Testis (tissue), 3 donors: Measurements from ENCODE around the gene DLG1. TPM values are rescaled to one million over a fixed set of nuclear protein-coding genes. Genes with fewer than 3 reads are reported as not detected.

Experiments used
- DNase-seq: peaks from one replicate; pipeline ENCODE4 v3.0.0-alpha.2; 2019
- H3K27ac ChIP-seq, 2 donors: fragments of 200-600 bp; sonication (generic); one replicate each; pipeline ENCODE4 v1.5.1; 2019
- H3K27me3 ChIP-seq: fragments of 200-600 bp; sonication (generic); one replicate; pipeline ENCODE4 v1.5.1; 2019
- H3K36me3 ChIP-seq: fragments of 200-600 bp; sonication (generic); one replicate; pipeline ENCODE4 v1.5.1; 2017; ENCODE audit warnings: low read depth; ENCODE audit errors: missing control alignments
- H3K4me1 ChIP-seq: fragments of 200-600 bp; sonication (generic); one replicate; pipeline ENCODE4 v1.5.1; 2019
- H3K4me3 ChIP-seq, 2 donors: fragments of 200-600 bp; sonication (generic); one replicate each; pipeline ENCODE4 v1.5.1; 2017 to 2019
- H3K9me3 ChIP-seq: fragments of 200-600 bp; sonication (generic); one replicate; pipeline ENCODE4 v1.5.1; 2017
- POLR2A ChIP-seq: fragments of 450-650 bp; IDR thresholded peaks from one replicate; pipeline ENCODE4 v1.6.1; 2017; ENCODE audit warnings: antibody characterized with exemption, mild to moderate bottlenecking, moderate library complexity
- WGBS, 2 donors: methylation state at CpG; one replicate each; pipeline ENCODE4 v1.1.5; 2018; 5-methylcytosine and 5-hydroxymethylcytosine counted together
- intact Hi-C: fragments of 100-400 bp; cut with DNase I; formaldehyde crosslinking; loops from one replicate; pipeline ENCODE4 v1.15.1; 2023; ENCODE audit warnings: low total_unique reads
- polyA plus RNA-seq: library from polyadenylated mRNA; stranded (reverse); fragments of 350-450 nt; fragmentation: Illumina TruSeq; extraction: RNeasy Lipid Tissue Mini Kit (QIAGEN cat#74804); gene quantifications from one replicate; pipeline ENCODE4 v1.2.3, GENCODE V29; 2014; ENCODE audit warnings: low read depth, low replicate concordance; ENCODE audit not compliant: insufficient read depth
- total RNA-seq, 2 donors: library from RNA; depleted of rRNA; stranded (reverse); fragments of >200 nt; gene quantifications; one replicate each; pipeline ENCODE4 v1.2.3, GENCODE V29; 2016
- TF ChIP-seq, protein P1 (sequence below), 3 experiments: fragments of 450-650 bp in 2 of 3; fragments of 200-600 bp in 1 of 3; sonication (generic) in 1 of 3; IDR thresholded peaks; one replicate each; pipeline ENCODE4 v1.5.1; 2016 to 2019; ENCODE audit warnings: antibody characterized with exemption in 3 of 3, mild to moderate bottlenecking in 2 of 3, moderate library complexity in 1 of 3

Gene DLG1
- total and polyA plus RNA-seq, 3 donors from 2014 or later = 37.4 to 99.4 (median 99.3) TPM

DNA sequence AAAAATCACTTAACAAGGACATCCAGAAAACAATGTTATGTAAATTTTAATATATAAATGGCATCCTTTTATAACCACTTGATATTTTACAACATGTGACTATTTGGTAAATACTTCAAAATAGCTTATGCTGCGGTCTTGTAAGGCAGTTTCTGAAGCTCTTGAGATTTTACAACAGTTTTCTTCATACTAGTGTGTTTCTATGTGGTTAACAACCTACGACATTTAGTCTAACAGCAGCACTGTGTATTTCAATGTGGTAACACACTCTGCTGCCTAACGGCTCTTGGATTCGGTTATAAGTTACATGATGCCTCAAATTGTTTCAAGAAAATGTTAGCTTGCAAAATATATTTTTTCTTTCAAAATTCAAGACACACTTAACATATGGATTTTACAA, 255.9 kb downstream of the DLG1 start:
- Histone ChIP-seq H3K4me3 (no peak overlapping the region), H3K27ac (no peak overlapping the region), H3K27me3 (no peaks in the 10 kb centered on the region), H3K4me1 (no peaks in the 10 kb centered on the region), H3K9me3 (no peaks in the 10 kb centered on the region), H3K36me3 (no peaks in the 10 kb centered on the region)
- intact Hi-C loops = no loop called here
- WGBS, 2 donors = 87 to 97% methylated on average over 4 of the region's 4 CpGs
- TF ChIP-seq, protein P1, sequence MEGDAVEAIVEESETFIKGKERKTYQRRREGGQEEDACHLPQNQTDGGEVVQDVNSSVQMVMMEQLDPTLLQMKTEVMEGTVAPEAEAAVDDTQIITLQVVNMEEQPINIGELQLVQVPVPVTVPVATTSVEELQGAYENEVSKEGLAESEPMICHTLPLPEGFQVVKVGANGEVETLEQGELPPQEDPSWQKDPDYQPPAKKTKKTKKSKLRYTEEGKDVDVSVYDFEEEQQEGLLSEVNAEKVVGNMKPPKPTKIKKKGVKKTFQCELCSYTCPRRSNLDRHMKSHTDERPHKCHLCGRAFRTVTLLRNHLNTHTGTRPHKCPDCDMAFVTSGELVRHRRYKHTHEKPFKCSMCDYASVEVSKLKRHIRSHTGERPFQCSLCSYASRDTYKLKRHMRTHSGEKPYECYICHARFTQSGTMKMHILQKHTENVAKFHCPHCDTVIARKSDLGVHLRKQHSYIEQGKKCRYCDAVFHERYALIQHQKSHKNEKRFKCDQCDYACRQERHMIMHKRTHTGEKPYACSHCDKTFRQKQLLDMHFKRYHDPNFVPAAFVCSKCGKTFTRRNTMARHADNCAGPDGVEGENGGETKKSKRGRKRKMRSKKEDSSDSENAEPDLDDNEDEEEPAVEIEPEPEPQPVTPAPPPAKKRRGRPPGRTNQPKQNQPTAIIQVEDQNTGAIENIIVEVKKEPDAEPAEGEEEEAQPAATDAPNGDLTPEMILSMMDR (IDR thresholded peaks at IDR 0.05) = no peak
- DNase-seq = no peak

DNA sequence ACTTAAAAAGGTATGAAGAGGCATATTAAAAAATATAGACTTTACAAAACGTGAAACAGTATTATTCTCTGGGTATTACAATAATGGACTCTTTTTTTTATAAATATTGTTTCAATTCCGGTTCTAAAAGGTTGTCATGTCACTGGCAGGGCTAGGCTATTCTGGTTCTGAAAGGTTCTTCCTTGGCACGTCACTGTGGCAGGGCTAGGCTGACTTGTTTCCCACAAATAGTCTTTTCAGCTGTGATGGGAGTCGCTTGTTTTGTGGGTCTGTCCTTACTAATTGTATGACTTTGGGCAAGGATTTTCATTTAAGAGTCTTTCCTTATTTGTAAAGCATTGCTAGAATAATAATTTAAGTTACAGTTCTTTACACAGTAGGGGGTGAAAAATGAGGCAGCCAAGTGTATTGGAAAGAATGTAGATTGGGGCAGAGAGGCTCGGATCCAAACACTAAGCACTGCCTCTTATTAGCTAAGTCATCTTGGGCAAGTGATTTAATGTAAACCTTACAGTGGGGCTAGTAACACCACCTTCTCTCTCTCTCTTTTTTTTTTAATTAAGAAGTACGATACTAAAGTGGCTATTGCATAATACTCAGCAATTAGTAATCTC, 256.4 kb downstream of the DLG1 start:
- H3K27ac ChIP-seq = no peak overlapping the region
- no peaks in the 10 kb centered on the region for H3K36me3 ChIP-seq
- no peak overlapping the region for H3K4me3 ChIP-seq
- no peak for TF ChIP-seq POLR2A
- TF ChIP-seq, protein P1 (IDR thresholded peaks at IDR 0.05) = no peak
- no peaks in the 10 kb centered on the region for H3K27me3 ChIP-seq
- no peaks in the 10 kb centered on the region for H3K4me1 ChIP-seq
- 88 to 90% methylated on average over 6 of the region's 6 CpGs for WGBS, 2 donors
- no peak for DNase-seq
- no peaks in the 10 kb centered on the region for H3K9me3 ChIP-seq
- intact Hi-C loops = no loop called here

DNA sequence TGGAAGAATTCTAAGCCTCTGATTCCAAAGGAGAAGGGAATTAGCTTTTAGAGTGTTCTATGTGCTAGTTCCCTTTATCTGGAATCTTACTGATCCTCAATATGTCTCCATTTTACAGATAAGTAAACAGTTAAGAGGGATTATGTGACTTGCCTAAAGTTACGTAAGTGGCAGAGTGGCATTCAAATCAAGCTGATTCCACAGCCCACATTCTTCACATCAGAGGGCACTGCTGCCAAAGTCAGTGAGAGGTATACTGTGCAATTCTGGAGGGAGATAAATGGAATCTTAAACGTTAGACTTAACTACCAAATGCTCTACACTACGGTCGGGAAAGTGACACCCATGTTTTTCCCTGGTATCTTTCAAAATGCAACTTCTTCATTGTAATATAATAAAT, 257.8 kb downstream of the DLG1 start:
- Histone ChIP-seq H3K27me3 (no peaks in the 10 kb centered on the region), H3K27ac (no peak overlapping the region), H3K36me3 (no peaks in the 10 kb centered on the region), H3K4me3 (no peak overlapping the region), H3K9me3 (no peaks in the 10 kb centered on the region), H3K4me1 (no peaks in the 10 kb centered on the region)
- intact Hi-C loops = no loop called here
- DNase-seq = no peak
- WGBS, 2 donors = 70 to 77% methylated on average over 4 of the region's 4 CpGs
- no peak for TF ChIP-seq POLR2A
- TF ChIP-seq, protein P1 (IDR thresholded peaks at IDR 0.05) = no peak

DNA sequence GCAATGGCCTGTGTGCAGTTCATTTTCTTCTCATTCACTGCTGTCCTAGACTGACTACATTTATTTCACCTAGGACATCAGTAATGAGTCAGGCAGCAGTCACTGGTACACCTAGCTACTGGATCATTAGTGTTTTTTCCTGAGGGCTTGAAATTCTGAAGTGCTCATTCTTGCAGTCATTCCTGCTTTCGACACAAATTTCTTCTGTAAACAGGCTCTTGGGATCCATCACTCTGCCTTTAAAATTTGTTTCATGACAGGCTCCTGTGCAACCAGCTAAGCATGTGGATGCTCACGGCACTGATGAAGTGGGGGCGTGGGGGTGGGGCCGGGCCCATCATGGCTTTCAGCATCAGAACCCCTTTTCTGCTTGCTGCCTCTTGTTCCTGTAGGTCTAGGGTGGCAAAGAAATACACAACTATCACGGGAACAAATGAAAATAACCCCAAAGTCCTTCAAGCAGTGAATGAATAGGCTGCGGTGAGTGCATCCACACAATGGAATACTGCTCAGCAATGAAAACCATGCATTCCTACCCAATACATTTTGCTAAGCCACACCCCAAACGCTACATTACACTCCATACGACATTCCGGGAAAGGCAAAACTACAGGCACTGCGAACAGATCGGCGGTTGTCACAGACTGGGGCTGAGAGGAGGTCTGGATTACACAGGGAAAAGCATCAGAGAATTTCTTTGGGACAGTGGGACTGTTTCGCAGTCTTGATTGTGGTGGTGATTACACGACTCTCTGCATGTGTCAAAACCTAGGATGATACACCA, 259.5 kb downstream of the DLG1 start:
- Histone ChIP-seq H3K36me3 (no peaks in the 10 kb centered on the region), H3K27ac (no peak overlapping the region), H3K4me1 (no peaks in the 10 kb centered on the region), H3K27me3 (no peaks in the 10 kb centered on the region), H3K9me3 (no peaks in the 10 kb centered on the region), H3K4me3 (no peak overlapping the region)
- intact Hi-C loops = no loop called here
- TF ChIP-seq, protein P1 (IDR thresholded peaks at IDR 0.05) = no peak
- TF ChIP-seq POLR2A = no peak
- 65 to 71% methylated on average over 14 of the region's 14 CpGs for WGBS, 2 donors
- DNase-seq = no peak
